Spleen (tissue), 11 donors: ENCODE results near the gene C10orf143. TPM values are rescaled to one million over a fixed set of nuclear protein-coding genes. Genes with fewer than 3 reads are reported as not detected.

Experiments used
- DNase-seq: peaks from one replicate; pipeline ENCODE4 v3.0.0-alpha.2; 2020
- H3K27ac ChIP-seq, 8 donors: fragments of 200-600 bp; sonication (generic) in 7 of 8; 1 replicate in 4 of 8; 2 replicates in 4 of 8; pipeline versions ENCODE4 v1.5.0 to v1.8.0; 2016 to 2021; ENCODE audit warnings: inconsistent platforms in 4 of 8, mild to moderate bottlenecking in 4 of 8, moderate library complexity in 1 of 8
- H3K27me3 ChIP-seq, 7 donors: fragments of 200-600 bp; sonication (generic) in 6 of 7; replicated peaks in 1 of 7; 1 replicate in 4 of 7; 2 replicates in 3 of 7; pipeline versions ENCODE4 v1.5.0 to v1.8.0; 2016 to 2021; ENCODE audit warnings: inconsistent platforms in 3 of 7, mild to moderate bottlenecking in 1 of 7
- H3K36me3 ChIP-seq, 6 donors: fragments of 200-600 bp; sonication (generic) in 5 of 6; 1 replicate in 4 of 6; 2 replicates in 2 of 6; pipeline versions ENCODE4 v1.5.0 to v1.8.0; 2016 to 2021; ENCODE audit warnings: inconsistent platforms in 2 of 6
- H3K4me1 ChIP-seq, 6 donors: fragments of 200-600 bp; sonication (generic) in 5 of 6; 1 replicate in 3 of 6; 2 replicates in 3 of 6; pipeline versions ENCODE4 v1.5.0 to v1.8.0; 2016 to 2021; ENCODE audit warnings: inconsistent platforms in 3 of 6
- H3K4me3 ChIP-seq, 8 donors: fragments of 200-600 bp; sonication (generic) in 7 of 8; 1 replicate in 4 of 8; 2 replicates in 4 of 8; pipeline versions ENCODE4 v1.5.0 to v1.8.0; 2016 to 2021; ENCODE audit warnings: inconsistent platforms in 4 of 8, mild to moderate bottlenecking in 4 of 8, moderate library complexity in 2 of 8
- H3K9me3 ChIP-seq, 8 donors: fragments of 200-600 bp; sonication (generic) in 7 of 8; 1 replicate in 4 of 8; 2 replicates in 4 of 8; pipeline versions ENCODE4 v1.5.0 to v1.8.0; 2016 to 2021; ENCODE audit warnings: inconsistent platforms in 4 of 8
- CTCF ChIP-seq, 11 experiments: fragments of 200-600 bp in 7 of 11; fragments of 450-650 bp in 4 of 11; sonication (generic) in 4 of 11; IDR thresholded peaks in 8 of 11; conservative IDR thresholded peaks in 3 of 11; 1 replicate in 7 of 11; 2 replicates in 4 of 11; pipeline versions ENCODE4 v1.4.0 to v1.8.0; 2016 to 2021; ENCODE audit warnings: antibody characterized with exemption in 11 of 11, inconsistent platforms in 4 of 11, mild to moderate bottlenecking in 1 of 11
- POLR2A ChIP-seq, 3 donors: fragments of 450-650 bp; IDR thresholded peaks; one replicate each; pipeline ENCODE4 v1.5.1; 2017; ENCODE audit warnings: antibody characterized with exemption in 3 of 3, mild to moderate bottlenecking in 1 of 3
- POLR2AphosphoS5 ChIP-seq, 3 donors: sonication (generic); formaldehyde crosslinking; IDR thresholded peaks; one replicate each; pipeline ENCODE4 v1.5.1; 2017; ENCODE audit warnings: antibody characterized with exemption in 3 of 3
- WGBS, 5 donors: extraction: QIAGEN DNeasy Blood & Tissue Kit in 3 of 5; methylation state at CpG; one replicate each; pipeline versions ENCODE4 v1.1.5 to v1.1.7; 2013 to 2018; 5-methylcytosine and 5-hydroxymethylcytosine counted together
- intact Hi-C: fragments of 100-400 bp; cut with DNase I; formaldehyde crosslinking; loops from one replicate; pipeline ENCODE4 v1.15.0; 2023; ENCODE audit warnings: low total_unique reads
- polyA plus RNA-seq, 3 donors: library from polyadenylated mRNA; stranded (reverse); fragments of 200-250 nt; gene quantifications; one replicate each; pipeline ENCODE4 v1.2.1, GENCODE V29; 2013
- total RNA-seq, 7 donors: library from RNA; depleted of rRNA in 3 of 7; stranded (reverse); fragments of >200 nt in 3 of 7; fragmentation: NEBNext Ultra II Directional in 4 of 7; extraction: Animal tissue kit (Norgen Biotek cat#: 25700) in 4 of 7; gene quantifications; one replicate each; pipeline versions ENCODE4 v1.1.0 to v1.2.1, GENCODE V29; 2016 to 2021
- donor health status: healthy with polysubstance abuse.
- donor health status: DM: no; HTN: no; CAD: no; lungs with moderate emphysema.
- donor health status: DM: no; HTN: no; CAD: no.
- donor health status: Bipolar disorder and iron deficiency.
- donor health status: healthy.
- donor health status: DM: no; HTN: no; CAD: no.
- donor health status: DM: yes; HTN: yes; CAD: no.

The C10orf143 gene
- total and polyA plus RNA-seq, 10 donors, result 2.3 to 15.6 (median 5.1) TPM

DNA sequence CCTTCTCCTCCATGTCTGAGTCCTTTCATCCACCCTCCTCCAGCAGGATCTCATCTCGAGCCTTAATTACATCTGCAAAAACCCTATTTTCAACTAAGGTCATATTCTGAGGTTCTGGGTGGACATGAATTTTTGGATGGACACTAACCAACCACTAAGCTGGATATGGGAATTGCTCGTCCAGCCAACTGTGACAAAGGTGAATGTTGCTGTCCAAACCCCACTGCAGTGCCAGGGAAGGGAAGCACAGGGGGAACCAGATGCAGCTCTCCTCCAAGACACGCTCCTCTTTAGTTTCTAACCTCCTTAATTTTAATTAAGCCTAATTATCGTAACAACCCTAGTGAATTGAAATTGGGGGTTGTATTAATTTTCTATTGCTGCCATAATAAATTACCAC, 81.4 kb downstream of the C10orf143 start:
- no peak for TF ChIP-seq POLR2A (IDR thresholded peaks at IDR 0.05)
- TF ChIP-seq POLR2AphosphoS5 (IDR thresholded peaks at IDR 0.05), result no peak
- no peak for TF ChIP-seq CTCF (IDR thresholded peaks at IDR 0.05 in 8 of 11, conservative IDR thresholded peaks at IDR 0.05 in 3 of 11)
- H3K27ac ChIP-seq, result no peak overlapping the region
- H3K36me3 ChIP-seq, result no peaks in the 10 kb centered on the region
- no peak for DNase-seq
- no peaks in the 10 kb centered on the region for H3K9me3 ChIP-seq
- no peaks in the 10 kb centered on the region for H3K4me1 ChIP-seq
- 75 to 84% (median 80%) methylated on average over 4 of the region's 4 CpGs for WGBS, 5 donors
- peaks cover 0 to 8% (median 0%) of the 10 kb centered on the region in 7 donors for H3K27me3 ChIP-seq
- no peak overlapping the region for H3K4me3 ChIP-seq
- intact Hi-C loops, result no loop called here

DNA sequence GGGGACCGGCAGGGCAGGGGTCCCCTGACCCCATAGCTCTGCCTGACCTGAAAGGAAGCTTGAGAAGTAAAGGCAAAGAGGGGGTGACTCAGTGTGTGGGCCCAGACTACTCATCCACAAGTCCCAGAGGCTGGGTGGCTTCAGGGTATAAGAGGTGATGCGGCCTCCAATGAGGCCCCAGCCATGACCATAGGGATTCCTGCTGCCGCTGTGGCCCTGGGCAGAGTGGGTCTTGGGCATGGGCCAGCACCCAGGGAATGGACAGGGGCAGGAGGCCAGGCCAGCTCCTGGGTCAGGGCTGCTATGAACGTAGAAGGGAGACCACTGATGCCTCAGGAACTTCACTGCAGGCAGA, 82.2 kb downstream of the C10orf143 start:
- intact Hi-C loops, result no loop called here
- TF ChIP-seq CTCF (IDR thresholded peaks at IDR 0.05 in 8 of 11, conservative IDR thresholded peaks at IDR 0.05 in 3 of 11) (no peak), POLR2A (IDR thresholded peaks at IDR 0.05) (no peak), POLR2AphosphoS5 (IDR thresholded peaks at IDR 0.05) (no peak)
- H3K4me3 ChIP-seq, result no peak overlapping the region
- H3K9me3 ChIP-seq, result no peaks in the 10 kb centered on the region
- no peak overlapping the region for H3K27ac ChIP-seq
- 74 to 80% (median 77%) methylated on average over 2 to 4 of the region's 4 CpGs for WGBS, 5 donors
- no peaks in the 10 kb centered on the region for H3K36me3 ChIP-seq
- peaks cover 0 to 8% (median 0%) of the 10 kb centered on the region in 7 donors for H3K27me3 ChIP-seq
- H3K4me1 ChIP-seq, result no peaks in the 10 kb centered on the region
- DNase-seq, result peak; percentile 70

- TF ChIP-seq POLR2AphosphoS5 (IDR thresholded peaks at IDR 0.05), result no peak
- no peak for TF ChIP-seq POLR2A (IDR thresholded peaks at IDR 0.05)
- no peak for TF ChIP-seq CTCF (IDR thresholded peaks at IDR 0.05 in 8 of 11, conservative IDR thresholded peaks at IDR 0.05 in 3 of 11)
- no peaks in the 10 kb centered on the region for H3K4me1 ChIP-seq
- H3K27ac ChIP-seq, result no peak overlapping the region
- WGBS, 5 donors, result 81 to 85% (median 85%) methylated on average over 17 to 27 of the region's 27 CpGs
- intact Hi-C loops, result no loop called here
- H3K4me3 ChIP-seq, result no peak overlapping the region
- peak; percentile 63 for DNase-seq
- no peaks in the 10 kb centered on the region for H3K36me3 ChIP-seq
- peaks cover 0 to 8% (median 0%) of the 10 kb centered on the region in 7 donors for H3K27me3 ChIP-seq
- H3K9me3 ChIP-seq, result no peaks in the 10 kb centered on the region
These were observed 82.7 kb downstream of the C10orf143 start for GRCh38 chr10:130027716-130028464.

DNA sequence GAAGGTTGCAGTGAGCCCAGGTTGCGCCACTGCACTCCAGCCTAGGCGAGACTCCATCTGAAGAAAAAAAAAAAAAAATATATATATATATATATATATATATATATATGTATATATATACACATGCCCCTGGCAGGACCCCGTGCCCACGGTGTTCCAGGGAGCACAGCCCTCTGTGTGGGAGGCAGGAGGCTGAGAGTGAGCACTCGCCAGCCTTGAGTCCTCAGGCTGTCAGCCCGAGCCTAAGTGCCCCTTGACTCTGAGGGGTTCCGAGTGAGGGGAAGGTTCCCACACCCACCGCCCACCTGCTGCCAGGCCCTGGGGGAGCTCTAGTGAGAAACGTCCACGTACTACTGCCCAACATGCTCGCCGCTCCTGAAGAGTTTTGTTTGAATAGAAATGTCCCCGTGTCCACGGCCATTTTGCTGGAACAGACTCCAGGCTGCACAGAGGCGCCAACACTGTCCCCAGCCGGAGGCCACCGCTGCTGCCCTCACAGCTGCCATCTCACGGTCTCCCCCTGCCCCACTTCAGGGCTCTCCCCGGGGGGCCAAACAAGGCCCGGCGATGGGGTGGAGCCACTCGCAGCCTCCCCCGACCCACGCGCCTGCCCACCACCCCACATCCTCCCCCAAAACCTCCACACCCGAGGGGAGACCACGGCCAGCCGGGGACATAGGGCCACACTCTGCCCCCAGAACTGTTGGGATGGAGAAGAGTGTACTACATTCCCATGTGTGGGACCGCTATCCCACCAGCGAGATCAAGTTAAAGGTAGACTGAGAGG, 83.8 kb downstream of the C10orf143 start:
- Histone ChIP-seq H3K27ac (no peak overlapping the region), H3K36me3 (no peaks in the 10 kb centered on the region), H3K9me3 (no peaks in the 10 kb centered on the region), H3K27me3 (peaks cover 0 to 8% (median 0%) of the 10 kb centered on the region in 7 donors), H3K4me3 (no peak overlapping the region), H3K4me1 (no peaks in the 10 kb centered on the region)
- 86 to 91% (median 89%) methylated on average over 27 to 30 of the region's 30 CpGs for WGBS, 5 donors
- intact Hi-C loops, result no loop called here
- peak; percentile 55 for DNase-seq
- TF ChIP-seq POLR2A (IDR thresholded peaks at IDR 0.05), result no peak
- no peak for TF ChIP-seq POLR2AphosphoS5 (IDR thresholded peaks at IDR 0.05)
- no peak for TF ChIP-seq CTCF (IDR thresholded peaks at IDR 0.05 in 8 of 11, conservative IDR thresholded peaks at IDR 0.05 in 3 of 11)
